ENCODE data around the gene PTPRM. TPM values are rescaled to one million over a fixed set of nuclear protein-coding genes. Genes with fewer than 3 reads are reported as not detected.

PTPRM gene
- total RNA-seq, 4 donors from 2014 or later = 81.5 to 98.9 (median 86.8) TPM

GRCh38 chr18:7758764-7759163 lies 191.6 kb downstream of the PTPRM start:
- no peak overlapping the region for H3K4me3 ChIP-seq
- no peak for TF ChIP-seq POLR2A (IDR thresholded peaks at IDR 0.05)
- TF ChIP-seq CTCF (IDR thresholded peaks at IDR 0.05) = no peak
- TF ChIP-seq POLR2AphosphoS5 (IDR thresholded peaks at IDR 0.05) = no peak
- no peak for TF ChIP-seq EP300 (IDR thresholded peaks at IDR 0.05)
- H3K9me3 ChIP-seq = no peaks in the 10 kb centered on the region
- no peaks in the 10 kb centered on the region for H3K36me3 ChIP-seq
- H3K4me1 ChIP-seq = peaks cover 11 to 50% (median 11%) of the 10 kb centered on the region in 3 donors
- H3K27me3 ChIP-seq = no peaks in the 10 kb centered on the region
- WGBS, 2 donors (ENCODE audit: low coverage in 1 of 2) = 45 to 46% methylated on average over 2 of the region's 2 CpGs
- ATAC-seq = no peak
- no peak overlapping the region for H3K27ac ChIP-seq

- H3K4me3 ChIP-seq = no peak overlapping the region
- WGBS, 2 donors (ENCODE audit: low coverage in 1 of 2) = 58 to 73% methylated on average over 4 to 6 of the region's 6 CpGs
- no peaks in the 10 kb centered on the region for H3K9me3 ChIP-seq
- no peak for ATAC-seq
- no peak overlapping the region for H3K27ac ChIP-seq
- peaks cover 0 to 30% (median 4%) of the 10 kb centered on the region in 3 donors for H3K4me1 ChIP-seq
- TF ChIP-seq POLR2A (IDR thresholded peaks at IDR 0.05) (no peak), EP300 (IDR thresholded peaks at IDR 0.05) (no peak), POLR2AphosphoS5 (IDR thresholded peaks at IDR 0.05) (no peak), CTCF (IDR thresholded peaks at IDR 0.05) (no peak)
- H3K27me3 ChIP-seq = no peaks in the 10 kb centered on the region
- H3K36me3 ChIP-seq = no peaks in the 10 kb centered on the region
Measured at GRCh38 chr18:7760967-7761948, 194.1 kb downstream of the PTPRM start.

- Histone ChIP-seq H3K27ac (no peak overlapping the region), H3K9me3 (no peaks in the 10 kb centered on the region), H3K27me3 (no peaks in the 10 kb centered on the region), H3K4me3 (no peak overlapping the region), H3K4me1 (peaks cover 0 to 22% (median 0%) of the 10 kb centered on the region in 3 donors), H3K36me3 (no peaks in the 10 kb centered on the region)
- no peak for ATAC-seq
- WGBS, 2 donors (ENCODE audit: low coverage in 1 of 2) = 83% methylated on average over 1 of the region's 2 CpGs
- TF ChIP-seq EP300 (IDR thresholded peaks at IDR 0.05) (no peak), POLR2A (IDR thresholded peaks at IDR 0.05) (no peak), POLR2AphosphoS5 (IDR thresholded peaks at IDR 0.05) (no peak), CTCF (IDR thresholded peaks at IDR 0.05) (no peak)
Measured at GRCh38 chr18:7764405-7764804, 197.3 kb downstream of the PTPRM start.

- Histone ChIP-seq H3K27me3 (no peaks in the 10 kb centered on the region), H3K4me1 (peaks cover 0 to 25% (median 2%) of the 10 kb centered on the region in 3 donors), H3K36me3 (no peaks in the 10 kb centered on the region), H3K4me3 (no peak overlapping the region), H3K27ac (no peak overlapping the region), H3K9me3 (no peaks in the 10 kb centered on the region)
- no peak for TF ChIP-seq POLR2AphosphoS5 (IDR thresholded peaks at IDR 0.05)
- TF ChIP-seq POLR2A (IDR thresholded peaks at IDR 0.05) = no peak
- no peak for TF ChIP-seq CTCF (IDR thresholded peaks at IDR 0.05)
- no peak for TF ChIP-seq EP300 (IDR thresholded peaks at IDR 0.05)
- WGBS, 2 donors (ENCODE audit: low coverage in 1 of 2) = 38 to 86% methylated on average over 1 to 4 of the region's 4 CpGs
- no peak for ATAC-seq
Measured at GRCh38 chr18:7766346-7766745, 199.2 kb downstream of the PTPRM start.

GRCh38 chr18:7766817-7767216 lies 199.7 kb downstream of the PTPRM start:
- TF ChIP-seq EP300 (IDR thresholded peaks at IDR 0.05) (no peak), POLR2AphosphoS5 (IDR thresholded peaks at IDR 0.05) (no peak), CTCF (IDR thresholded peaks at IDR 0.05) (no peak), POLR2A (IDR thresholded peaks at IDR 0.05) (no peak)
- Histone ChIP-seq H3K36me3 (no peaks in the 10 kb centered on the region), H3K9me3 (no peaks in the 10 kb centered on the region), H3K4me1 (peaks cover 0 to 30% (median 2%) of the 10 kb centered on the region in 3 donors), H3K27ac (no peak overlapping the region), H3K4me3 (no peak overlapping the region), H3K27me3 (no peaks in the 10 kb centered on the region)
- ATAC-seq = no peak
- 92 to 100% methylated on average over 1 of the region's 1 CpG for WGBS, 2 donors (ENCODE audit: low coverage in 1 of 2)

Measured in gastroesophageal sphincter (tissue), 4 donors.